Activated CD8-positive, alpha-beta T cell treated with anti-CD3 and anti-CD28 coated beads, Interleukin-2, amount 10 ng/mL, durations not matched to agents 7 days and 5 days (primary cell): ENCODE results near the gene PTPRF. TPM values are rescaled to one million over a fixed set of nuclear protein-coding genes. Genes with fewer than 3 reads are reported as not detected.
"Not testable (repeated sequence)": the region's sequence is repeated elsewhere in the genome, so short reads cannot be mapped to it uniquely, and the experiment has no call there.

ENCODE experiments used
- ATAC-seq: fragments of 150-1000 bp; cut with Tn5 transposase; one replicate; pipeline ENCODE4 v1.10.0; 2021; ENCODE audit warnings: moderate library complexity
- CTCF ChIA-PET: fragments of 350-600 bp; sonication (Branson Sonifier 250); formaldehyde crosslinking; loops from one replicate; lab custom pipeline; 2021; ENCODE audit warnings: antibody characterized with exemption; lab: Charles Lee
- POLR2A ChIA-PET: fragments of 350-600 bp; sonication (Branson Sonifier 250); formaldehyde crosslinking; loops from one replicate; lab custom pipeline; 2021; ENCODE audit warnings: antibody characterized with exemption; lab: Charles Lee
- DNase-seq: peaks from one replicate; pipeline ENCODE4 v3.0.0-alpha.2; 2020
- H3K27ac Mint-ChIP-seq: one replicate; pipeline ENCODE4 v1.8.0; 2021; ENCODE audit warnings: mild to moderate bottlenecking, mixed read lengths
- H3K27me3 Mint-ChIP-seq: one replicate; pipeline ENCODE4 v1.8.0; 2021; ENCODE audit warnings: low read depth, mixed read lengths
- H3K36me3 Mint-ChIP-seq: one replicate; pipeline ENCODE4 v1.8.0; 2021; ENCODE audit warnings: low read depth, mixed read lengths
- H3K4me1 Mint-ChIP-seq: one replicate; pipeline ENCODE4 v1.8.0; 2021; ENCODE audit warnings: low read depth, mixed read lengths
- H3K4me3 Mint-ChIP-seq: one replicate; pipeline ENCODE4 v1.8.0; 2021; ENCODE audit warnings: mild to moderate bottlenecking, mixed read lengths
- H3K9me3 Mint-ChIP-seq: one replicate; pipeline ENCODE4 v1.8.0; 2022; ENCODE audit warnings: mixed read lengths; ENCODE audit not compliant: insufficient read depth
- total RNA-seq, 2 experiments: library from RNA; stranded (reverse); gene quantifications; one replicate each; pipeline ENCODE4 v1.2.3, GENCODE V29; 2021

Gene PTPRF
- total RNA-seq, 2 experiments from 2014 or later: 0.61 to 0.65 TPM

GRCh38 chr1:43632135-43632670 is 101.5 kb downstream of the PTPRF start:
- Mint-ChIP-seq H3K27ac (no peak overlapping the region), H3K4me1 (no peaks in the 10 kb centered on the region), H3K27me3 (peaks cover 6% of the 10 kb centered on the region), H3K36me3 (no peaks in the 10 kb centered on the region), H3K4me3 (no peak overlapping the region), H3K9me3 (no peaks in the 10 kb centered on the region)
- no peak for ATAC-seq
- CTCF ChIA-PET: interaction anchor here (1.0 kb wide), 1 partner anchor 13 kb away, joined by 3 read pairs; no protein-coding TSS in a partner anchor
- DNase-seq: no peak
- POLR2A ChIA-PET: no interaction called here

- ATAC-seq (no peak), DNase-seq (no peak)
- CTCF ChIA-PET: no interaction called here
- Mint-ChIP-seq H3K27me3 (peaks cover 6% of the 10 kb centered on the region), H3K4me1 (no peaks in the 10 kb centered on the region), H3K4me3 (no peak overlapping the region), H3K27ac (no peak overlapping the region), H3K9me3 (no peaks in the 10 kb centered on the region), H3K36me3 (no peaks in the 10 kb centered on the region)
- POLR2A ChIA-PET: no interaction called here
Observed at GRCh38 chr1:43634721-43635120, 104.0 kb downstream of the PTPRF start.

- Mint-ChIP-seq H3K27me3 (peaks cover 6% of the 10 kb centered on the region), H3K4me3 (no peak overlapping the region), H3K4me1 (no peaks in the 10 kb centered on the region), H3K27ac (no peak overlapping the region), H3K9me3 (no peaks in the 10 kb centered on the region), H3K36me3 (no peaks in the 10 kb centered on the region)
- ChIA-PET POLR2A (interaction anchor here (1.5 kb wide), 1 partner anchor 13 kb away, joined by 4 read pairs; no protein-coding TSS in a partner anchor), CTCF (interaction anchor here (1.2 kb wide), 1 partner anchor 128 kb away, joined by 3 read pairs; no protein-coding TSS in a partner anchor)
- ATAC-seq (no peak), DNase-seq (no peak)
Observed at GRCh38 chr1:43636006-43636641, 105.4 kb downstream of the PTPRF start.

- no peak for ATAC-seq
Observed at GRCh38 chr1:43637267-43637666, 106.6 kb downstream of the PTPRF start.

GRCh38 chr1:43638381-43638780 is 107.7 kb downstream of the PTPRF start:
- H3K4me3 Mint-ChIP-seq, DNase-seq, H3K9me3 Mint-ChIP-seq, H3K27ac Mint-ChIP-seq, POLR2A ChIA-PET, H3K36me3 Mint-ChIP-seq, ATAC-seq, H3K4me1 Mint-ChIP-seq, CTCF ChIA-PET: not testable (repeated sequence)
- peaks cover 11% of the 10 kb centered on the region for H3K27me3 Mint-ChIP-seq

More at GRCh38 chr1:43637267-43637666, 106.6 kb downstream of the PTPRF start:
- H3K27me3 Mint-ChIP-seq: peaks cover 6% of the 10 kb centered on the region
- H3K4me1 Mint-ChIP-seq: no peaks in the 10 kb centered on the region
- H3K27ac Mint-ChIP-seq: no peak overlapping the region
- H3K9me3 Mint-ChIP-seq: no peaks in the 10 kb centered on the region
- no peaks in the 10 kb centered on the region for H3K36me3 Mint-ChIP-seq
- no peak for DNase-seq
- ChIA-PET POLR2A (interaction anchor here (1.5 kb wide), 1 partner anchor 12 kb away, joined by 4 read pairs; no protein-coding TSS in a partner anchor), CTCF (interaction anchor here (1.2 kb wide), 1 partner anchor 126 kb away, joined by 3 read pairs; no protein-coding TSS in a partner anchor)
- H3K4me3 Mint-ChIP-seq: no peak overlapping the region

- no peaks in the 10 kb centered on the region for H3K9me3 Mint-ChIP-seq
- no peak for DNase-seq
- CTCF ChIA-PET: no interaction called here
Observed at GRCh38 chr1:43639976-43640794, 109.5 kb downstream of the PTPRF start.

GRCh38 chr1:43644558-43644957 is 113.9 kb downstream of the PTPRF start:
- no peak for DNase-seq
- no peak for ATAC-seq
- H3K36me3 Mint-ChIP-seq: no peaks in the 10 kb centered on the region
- H3K4me1 Mint-ChIP-seq: peaks cover 4% of the 10 kb centered on the region
- no peaks in the 10 kb centered on the region for H3K9me3 Mint-ChIP-seq
- ChIA-PET POLR2A (interaction anchor here (1.1 kb wide), 1 partner anchor 62 kb away, joined by 4 read pairs; no protein-coding TSS in a partner anchor), CTCF (interaction anchor here (0.9 to 1.6 kb wide), 2 partner anchors 11 to 12 kb away, joined by 3 read pairs; no protein-coding TSS in a partner anchor)
- no peak overlapping the region for H3K27ac Mint-ChIP-seq
- H3K27me3 Mint-ChIP-seq: peaks cover 15% of the 10 kb centered on the region
- H3K4me3 Mint-ChIP-seq: no peak overlapping the region

More at GRCh38 chr1:43639976-43640794, 109.5 kb downstream of the PTPRF start:
- POLR2A ChIA-PET: no interaction called here
- no peak overlapping the region for H3K4me3 Mint-ChIP-seq
- peaks cover 11% of the 10 kb centered on the region for H3K27me3 Mint-ChIP-seq
- H3K4me1 Mint-ChIP-seq: no peaks in the 10 kb centered on the region
- ATAC-seq: no peak
- no peak overlapping the region for H3K27ac Mint-ChIP-seq
- H3K36me3 Mint-ChIP-seq: no peaks in the 10 kb centered on the region

GRCh38 chr1:43645461-43645860 is 114.8 kb downstream of the PTPRF start:
- CTCF ChIA-PET: interaction anchor here (0.9 to 1.6 kb wide), 2 partner anchors 10 to 13 kb away, joined by 3 read pairs; no protein-coding TSS in a partner anchor
- POLR2A ChIA-PET: interaction anchor here (1.1 kb wide), 1 partner anchor 61 kb away, joined by 4 read pairs; no protein-coding TSS in a partner anchor
- no peak overlapping the region for H3K27ac Mint-ChIP-seq
- H3K4me3 Mint-ChIP-seq: no peak overlapping the region
- no peak for ATAC-seq
- H3K27me3 Mint-ChIP-seq: peaks cover 15% of the 10 kb centered on the region
- no peaks in the 10 kb centered on the region for H3K9me3 Mint-ChIP-seq
- no peak for DNase-seq
- H3K36me3 Mint-ChIP-seq: no peaks in the 10 kb centered on the region
- peaks cover 4% of the 10 kb centered on the region for H3K4me1 Mint-ChIP-seq

- DNase-seq, CTCF ChIA-PET, H3K36me3 Mint-ChIP-seq, ATAC-seq, H3K9me3 Mint-ChIP-seq, H3K4me3 Mint-ChIP-seq, H3K27ac Mint-ChIP-seq: not testable (repeated sequence)
- peaks cover 15% of the 10 kb centered on the region for H3K4me1 Mint-ChIP-seq
- POLR2A ChIA-PET: interaction anchor here (0.7 kb wide), 1 partner anchor 155 kb away, joined by 4 read pairs; no protein-coding TSS in a partner anchor
- peaks cover 15% of the 10 kb centered on the region for H3K27me3 Mint-ChIP-seq
Observed at GRCh38 chr1:43647331-43647730, 116.6 kb downstream of the PTPRF start.

GRCh38 chr1:43648221-43648847 is 117.7 kb downstream of the PTPRF start:
- ChIA-PET POLR2A (interaction anchor here (0.7 to 1.4 kb wide), 3 partner anchors 12 to 1083 kb away, joined by 3 to 4 read pairs (median 4); no protein-coding TSS in a partner anchor), CTCF (no interaction called here)
- Mint-ChIP-seq H3K27ac (no peak overlapping the region), H3K9me3 (no peaks in the 10 kb centered on the region), H3K27me3 (peaks cover 10% of the 10 kb centered on the region), H3K4me1 (peaks cover 19% of the 10 kb centered on the region), H3K4me3 (peak overlapping the region; percentile 98), H3K36me3 (peaks cover 4% of the 10 kb centered on the region)
- no peak for DNase-seq
- ATAC-seq: no peak
